Stimulated activated CD8-positive, alpha-beta memory T cell treated with anti-CD3 and anti-CD28 coated beads, Interleukin-7, amount 100 ng/mL, for 48 hours (primary cell): ENCODE data around the gene ITGB3.

Experiments used
- DNase-seq, 2 donors: peaks; one replicate each; pipeline ENCODE4 v3.0.0-alpha.2; 2020; ENCODE audit warnings: low read depth in 1 of 2; ENCODE audit errors: extremely low read depth in 1 of 2

ITGB3 gene

DNA sequence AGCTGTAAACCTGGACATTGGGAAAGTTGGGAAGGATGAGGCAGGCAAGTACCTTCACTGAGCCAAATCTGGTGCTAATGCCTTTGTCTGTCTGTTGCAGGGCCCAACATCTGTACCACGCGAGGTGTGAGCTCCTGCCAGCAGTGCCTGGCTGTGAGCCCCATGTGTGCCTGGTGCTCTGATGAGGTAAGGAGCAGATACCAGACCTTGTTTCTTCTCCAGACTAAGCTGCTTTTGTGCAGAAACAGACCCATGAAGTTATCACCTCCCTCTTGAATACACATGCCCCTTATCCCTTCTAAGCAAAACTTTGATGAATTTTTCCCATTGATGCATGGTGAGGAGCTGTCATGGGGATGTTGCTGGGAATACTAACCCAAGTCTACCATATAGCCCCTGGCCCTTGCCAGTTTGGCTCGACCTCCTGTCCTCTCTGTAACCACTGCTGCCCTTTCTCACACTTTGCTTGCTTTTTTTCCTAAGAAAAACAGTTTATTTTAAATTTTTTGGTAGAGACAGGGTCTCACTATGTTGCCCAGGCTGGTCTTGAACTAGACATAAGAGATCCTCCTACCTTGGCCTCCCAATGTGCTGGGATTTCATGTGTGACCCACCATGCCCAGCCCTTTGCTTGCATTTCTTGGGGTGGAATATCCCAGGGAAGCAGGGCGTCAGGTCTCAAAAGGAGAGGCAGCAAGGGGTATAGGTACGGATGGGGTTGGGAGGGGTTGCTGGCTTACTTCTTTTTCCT, 20.9 kb downstream of the ITGB3 start:
- DNase-seq: no peak

- no peak for DNase-seq
Observed at GRCh38 chr17:47275245-47275984, 21.8 kb downstream of the ITGB3 start.

GRCh38 chr17:47276444-47276843, 22.8 kb downstream of the ITGB3 start:
- DNase-seq: no peak

DNA sequence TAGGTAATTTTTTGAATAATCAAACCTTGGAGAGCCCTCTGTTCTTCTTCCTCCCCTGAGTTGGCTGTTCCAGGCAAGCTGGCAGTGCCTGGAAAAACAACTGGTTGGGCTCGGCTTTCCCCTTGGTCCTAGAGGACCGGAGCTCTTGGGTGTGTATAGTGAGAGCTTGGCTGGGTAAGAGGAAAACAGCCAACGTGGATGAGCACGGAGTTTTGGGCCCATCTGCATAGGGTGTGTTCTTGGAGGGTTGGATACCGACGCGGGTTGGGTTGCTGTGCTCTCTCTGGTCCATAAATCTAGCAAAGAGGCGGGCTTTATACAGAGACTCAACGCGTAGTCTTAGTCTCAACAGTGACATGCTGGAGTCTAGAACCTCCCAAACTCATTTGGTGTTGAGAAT, 23.2 kb downstream of the ITGB3 start:
- no peak for DNase-seq

- DNase-seq: no peak
Observed at GRCh38 chr17:47277921-47278320, 24.3 kb downstream of the ITGB3 start.

DNA sequence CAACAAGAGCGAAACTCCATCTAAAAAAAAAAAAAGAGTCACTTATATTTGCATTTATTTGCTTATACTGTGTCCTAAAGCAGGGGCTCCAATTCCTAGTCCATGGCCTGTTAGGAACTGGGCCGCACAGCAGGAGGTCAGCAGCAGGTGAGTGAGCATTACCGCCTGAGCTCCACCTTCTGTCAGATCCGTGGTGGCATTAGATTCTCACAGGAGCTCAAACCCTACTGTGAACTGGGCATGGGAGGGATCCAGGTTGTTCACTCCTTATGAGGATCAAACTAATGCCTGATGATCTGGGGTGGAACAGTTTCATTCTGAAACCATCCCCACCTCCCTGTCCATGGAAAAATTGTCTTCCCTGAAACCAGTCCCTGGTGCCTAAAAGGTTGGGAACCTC, 24.9 kb downstream of the ITGB3 start:
- DNase-seq: no peak

DNA sequence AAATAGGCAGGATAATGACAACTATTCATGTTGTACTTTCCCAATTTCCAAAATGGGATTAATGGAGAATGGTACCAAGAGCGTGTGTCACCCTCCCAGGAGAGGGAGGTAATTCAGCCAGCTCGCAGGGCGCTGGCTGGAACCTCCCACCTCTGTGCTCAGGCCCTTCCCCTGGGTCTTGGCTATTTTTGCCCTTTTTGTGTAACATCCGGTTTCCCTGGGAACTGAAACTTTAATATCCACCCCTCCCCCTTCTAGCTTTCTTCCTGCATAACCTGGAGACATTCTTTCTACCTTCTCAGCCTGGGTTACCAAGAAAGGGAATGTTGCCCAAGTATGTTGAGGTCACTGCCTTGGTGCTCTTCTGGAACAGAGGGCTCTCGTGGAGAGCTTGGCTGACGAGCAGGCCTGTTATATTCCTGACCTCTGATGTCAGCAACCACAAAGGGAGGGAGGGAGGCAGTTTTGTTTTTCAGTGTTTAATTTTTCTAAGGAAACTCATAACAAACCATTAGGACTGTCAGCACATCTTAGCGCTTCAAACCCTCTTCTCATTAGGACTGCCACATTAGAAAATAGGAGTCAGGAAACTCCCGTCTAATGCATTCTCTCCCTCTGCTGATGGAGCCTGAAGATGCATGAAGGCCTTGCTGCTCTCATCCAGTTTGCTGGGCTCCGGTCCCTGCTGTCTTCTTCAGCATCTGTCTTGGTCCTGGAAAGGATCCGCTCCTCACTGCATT, 25.6 kb downstream of the ITGB3 start:
- no peak for DNase-seq

GRCh38 chr17:47280072-47280811, 26.6 kb downstream of the ITGB3 start:
- no peak for DNase-seq

DNA sequence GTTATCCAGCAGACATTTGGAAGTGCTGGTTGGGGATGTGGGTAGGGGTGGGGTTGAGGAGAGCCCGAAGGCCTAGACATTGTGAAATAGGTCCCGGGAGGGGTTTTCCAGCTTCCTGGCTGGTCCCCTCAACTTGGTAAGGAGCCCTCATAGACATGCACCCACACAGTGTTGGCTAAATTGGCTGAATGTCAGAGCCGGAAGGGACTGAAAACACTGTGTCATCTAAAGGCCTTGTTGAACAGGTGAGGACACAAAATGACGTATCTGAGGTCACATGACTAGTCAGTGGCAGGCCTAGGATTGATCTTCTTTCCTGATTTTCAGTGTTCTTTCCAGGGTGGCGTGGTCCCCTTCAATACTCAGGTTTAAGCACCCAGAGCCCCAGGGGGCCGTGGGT, 27.6 kb downstream of the ITGB3 start:
- no peak for DNase-seq

DNA sequence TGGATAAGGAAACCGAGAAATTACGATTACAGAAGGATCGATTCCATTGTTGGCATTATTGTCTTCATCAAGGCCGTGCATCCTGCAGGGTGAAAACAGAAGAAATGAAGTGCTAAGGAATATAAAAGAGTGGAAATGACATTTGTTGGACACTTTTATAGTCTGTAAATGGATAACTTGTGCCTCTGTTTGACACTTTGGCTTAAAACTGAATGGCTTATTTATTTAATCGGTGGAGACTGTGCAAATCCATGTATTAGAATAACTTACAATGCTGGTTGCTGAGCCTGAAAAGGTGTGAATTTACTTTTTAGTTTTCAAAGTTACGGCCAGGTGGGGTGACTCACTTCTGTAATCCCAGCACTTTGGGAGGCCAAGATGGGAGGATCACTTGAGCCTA, 31.4 kb downstream of the ITGB3 start:
- DNase-seq: no peak

- no peak for DNase-seq
Observed at GRCh38 chr17:47286198-47286914, 32.7 kb downstream of the ITGB3 start.

DNA sequence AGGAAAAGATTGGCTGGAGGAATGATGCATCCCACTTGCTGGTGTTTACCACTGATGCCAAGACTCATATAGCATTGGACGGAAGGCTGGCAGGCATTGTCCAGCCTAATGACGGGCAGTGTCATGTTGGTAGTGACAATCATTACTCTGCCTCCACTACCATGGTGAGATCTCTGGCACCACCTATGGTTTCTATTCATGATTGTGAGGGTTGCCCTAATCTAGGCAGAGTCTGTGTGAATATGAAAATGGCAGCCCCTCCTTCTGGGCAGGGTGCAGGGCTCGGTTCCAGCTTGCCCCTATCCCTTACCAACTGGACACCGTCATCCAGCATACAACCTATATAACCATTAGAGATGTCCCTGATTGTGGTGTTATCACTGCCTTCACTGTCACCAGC, 33.4 kb downstream of the ITGB3 start:
- DNase-seq: no peak

GRCh38 chr17:47287639-47288038, 34.0 kb downstream of the ITGB3 start:
- no peak for DNase-seq

DNA sequence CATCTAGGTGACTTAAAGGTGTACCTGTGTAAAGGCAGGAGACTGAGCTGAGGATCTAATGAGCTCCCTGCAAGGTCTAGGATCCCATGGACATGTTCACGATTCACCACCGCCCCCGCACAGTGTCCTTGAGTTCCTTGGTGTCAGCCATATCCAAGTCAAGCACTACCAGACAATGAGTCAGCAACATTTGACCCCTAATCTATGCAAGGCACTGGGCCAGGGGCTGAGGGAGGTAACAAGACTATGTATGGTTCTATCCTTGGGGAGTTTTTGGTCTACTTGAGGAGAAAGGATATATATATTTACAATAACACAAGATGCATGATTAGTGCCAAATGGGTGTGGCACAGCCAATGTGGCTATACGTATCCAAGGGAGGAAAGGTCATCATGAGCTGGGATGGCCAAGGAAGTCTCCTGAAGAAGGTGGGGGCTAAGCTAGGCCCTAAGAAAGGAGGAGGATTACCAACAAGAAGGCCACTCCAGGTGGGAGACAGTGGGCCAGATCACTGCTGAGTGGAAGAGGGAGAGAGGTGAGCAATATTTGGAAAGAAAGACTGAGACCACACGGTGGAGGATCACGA, 35.0 kb downstream of the ITGB3 start:
- no peak for DNase-seq

- DNase-seq: no peak
Observed at GRCh38 chr17:47289302-47289701, 35.7 kb downstream of the ITGB3 start.

GRCh38 chr17:47290870-47291241, 37.2 kb downstream of the ITGB3 start:
- DNase-seq: no peak

DNA sequence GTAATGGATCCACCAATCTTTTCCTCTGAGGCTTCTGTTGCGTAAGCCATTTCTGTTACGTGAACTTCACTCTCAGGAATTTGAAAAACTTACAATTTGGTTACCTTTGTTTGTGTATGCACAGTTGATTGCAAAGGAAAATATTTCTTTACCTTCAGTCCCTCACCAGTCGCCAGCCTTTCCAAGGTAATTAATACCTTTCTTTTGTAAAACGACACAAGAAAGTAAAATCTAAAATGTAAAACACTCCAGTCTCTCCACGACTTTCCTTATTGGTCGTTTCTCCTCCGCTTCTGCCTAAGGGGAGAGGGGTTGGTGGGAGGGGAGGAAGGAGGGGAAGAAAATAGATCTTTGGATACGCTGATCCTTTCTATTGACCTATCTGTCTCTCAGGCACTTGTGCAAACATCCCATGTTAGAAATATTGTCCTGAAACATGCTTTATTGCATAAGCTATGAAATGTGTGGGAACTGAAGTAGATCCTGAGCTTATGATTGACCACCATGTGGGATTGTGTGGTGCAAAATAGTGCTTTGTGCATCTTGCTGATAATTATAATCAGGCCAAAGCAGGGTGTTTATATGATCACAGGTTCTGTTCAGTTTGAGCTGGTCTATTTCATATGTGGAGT, 37.7 kb downstream of the ITGB3 start:
- DNase-seq: no peak

DNA sequence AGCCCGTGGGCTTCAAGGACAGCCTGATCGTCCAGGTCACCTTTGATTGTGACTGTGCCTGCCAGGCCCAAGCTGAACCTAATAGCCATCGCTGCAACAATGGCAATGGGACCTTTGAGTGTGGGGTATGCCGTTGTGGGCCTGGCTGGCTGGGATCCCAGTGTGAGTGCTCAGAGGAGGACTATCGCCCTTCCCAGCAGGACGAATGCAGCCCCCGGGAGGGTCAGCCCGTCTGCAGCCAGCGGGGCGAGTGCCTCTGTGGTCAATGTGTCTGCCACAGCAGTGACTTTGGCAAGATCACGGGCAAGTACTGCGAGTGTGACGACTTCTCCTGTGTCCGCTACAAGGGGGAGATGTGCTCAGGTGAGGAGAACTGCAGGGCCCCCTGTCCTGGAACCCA, 38.6 kb downstream of the ITGB3 start:
- DNase-seq: no peak

- no peak for DNase-seq
Observed at GRCh38 chr17:47295037-47295873, 41.6 kb downstream of the ITGB3 start.
